PFSK-1 (cell line): ENCODE measurements around the gene ARHGEF3.

Source experiments
- POLR2AphosphoS5 ChIP-seq: IDR thresholded peaks from 2 replicates; pipeline ENCODE4 v1.6.1; 2012; ENCODE audit warnings: low read depth, mild to moderate bottlenecking, control low read depth, low read length, moderate library complexity
- TAF1 ChIP-seq: IDR thresholded peaks from 2 replicates; pipeline ENCODE4 v1.6.1; 2012; ENCODE audit warnings: low read length, control low read depth, borderline replicate concordance; ENCODE audit not compliant: insufficient read depth
- TF ChIP-seq, protein P1 (sequence below), 2 experiments: IDR thresholded peaks; 2 replicates each; pipeline versions ENCODE4 v1.6.1 to v1.8.0; 2011 to 2012; ENCODE audit warnings: low read depth in 2 of 2, low read length in 2 of 2, control low read depth in 1 of 2, inconsistent platforms in 1 of 2, mild to moderate bottlenecking in 1 of 2, moderate library complexity in 1 of 2; ENCODE audit not compliant: insufficient read depth in 1 of 2

DNA sequence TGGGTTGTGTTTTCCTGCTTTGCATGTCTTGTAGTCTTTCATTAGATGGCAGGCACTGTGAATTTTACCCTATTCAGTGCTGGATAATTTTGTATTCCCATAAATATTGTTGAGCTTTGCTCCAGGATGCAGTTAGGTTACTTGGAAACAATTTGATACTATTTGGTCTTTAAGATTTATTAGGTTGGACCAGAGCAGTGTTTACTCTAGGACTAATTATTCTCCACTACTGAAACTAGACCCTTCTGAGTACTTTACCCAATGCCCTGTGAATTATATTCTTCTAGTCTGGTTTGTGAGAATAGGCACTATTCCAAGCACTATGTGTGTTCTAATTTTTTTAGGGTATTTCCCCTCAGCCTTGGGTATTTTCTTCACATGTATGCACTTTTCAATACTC is 80.9 kb downstream of the ARHGEF3 start:
- TF ChIP-seq POLR2AphosphoS5 (no peak), TAF1 (no peak)
- TF ChIP-seq, protein P1, sequence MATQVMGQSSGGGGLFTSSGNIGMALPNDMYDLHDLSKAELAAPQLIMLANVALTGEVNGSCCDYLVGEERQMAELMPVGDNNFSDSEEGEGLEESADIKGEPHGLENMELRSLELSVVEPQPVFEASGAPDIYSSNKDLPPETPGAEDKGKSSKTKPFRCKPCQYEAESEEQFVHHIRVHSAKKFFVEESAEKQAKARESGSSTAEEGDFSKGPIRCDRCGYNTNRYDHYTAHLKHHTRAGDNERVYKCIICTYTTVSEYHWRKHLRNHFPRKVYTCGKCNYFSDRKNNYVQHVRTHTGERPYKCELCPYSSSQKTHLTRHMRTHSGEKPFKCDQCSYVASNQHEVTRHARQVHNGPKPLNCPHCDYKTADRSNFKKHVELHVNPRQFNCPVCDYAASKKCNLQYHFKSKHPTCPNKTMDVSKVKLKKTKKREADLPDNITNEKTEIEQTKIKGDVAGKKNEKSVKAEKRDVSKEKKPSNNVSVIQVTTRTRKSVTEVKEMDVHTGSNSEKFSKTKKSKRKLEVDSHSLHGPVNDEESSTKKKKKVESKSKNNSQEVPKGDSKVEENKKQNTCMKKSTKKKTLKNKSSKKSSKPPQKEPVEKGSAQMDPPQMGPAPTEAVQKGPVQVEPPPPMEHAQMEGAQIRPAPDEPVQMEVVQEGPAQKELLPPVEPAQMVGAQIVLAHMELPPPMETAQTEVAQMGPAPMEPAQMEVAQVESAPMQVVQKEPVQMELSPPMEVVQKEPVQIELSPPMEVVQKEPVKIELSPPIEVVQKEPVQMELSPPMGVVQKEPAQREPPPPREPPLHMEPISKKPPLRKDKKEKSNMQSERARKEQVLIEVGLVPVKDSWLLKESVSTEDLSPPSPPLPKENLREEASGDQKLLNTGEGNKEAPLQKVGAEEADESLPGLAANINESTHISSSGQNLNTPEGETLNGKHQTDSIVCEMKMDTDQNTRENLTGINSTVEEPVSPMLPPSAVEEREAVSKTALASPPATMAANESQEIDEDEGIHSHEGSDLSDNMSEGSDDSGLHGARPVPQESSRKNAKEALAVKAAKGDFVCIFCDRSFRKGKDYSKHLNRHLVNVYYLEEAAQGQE (IDR thresholded peaks at IDR 0.05; ENCODE audit: insufficient read depth in 1 of 2, low read depth in 2 of 2, low read length in 2 of 2), result no peak
